GM19099 (cell line): ENCODE measurements around the gene GSTO1.

ENCODE experiments used
- POLR2A ChIP-seq: IDR thresholded peaks from 3 replicates; pipeline ENCODE4 v1.6.1; 2011; ENCODE audit warnings: low read depth; ENCODE audit not compliant: insufficient read length; ENCODE audit errors: extremely low read depth

Gene GSTO1

GRCh38 chr10:104264783-104265182 lies 10.1 kb downstream of the GSTO1 start:
- TF ChIP-seq POLR2A = no peak

DNA sequence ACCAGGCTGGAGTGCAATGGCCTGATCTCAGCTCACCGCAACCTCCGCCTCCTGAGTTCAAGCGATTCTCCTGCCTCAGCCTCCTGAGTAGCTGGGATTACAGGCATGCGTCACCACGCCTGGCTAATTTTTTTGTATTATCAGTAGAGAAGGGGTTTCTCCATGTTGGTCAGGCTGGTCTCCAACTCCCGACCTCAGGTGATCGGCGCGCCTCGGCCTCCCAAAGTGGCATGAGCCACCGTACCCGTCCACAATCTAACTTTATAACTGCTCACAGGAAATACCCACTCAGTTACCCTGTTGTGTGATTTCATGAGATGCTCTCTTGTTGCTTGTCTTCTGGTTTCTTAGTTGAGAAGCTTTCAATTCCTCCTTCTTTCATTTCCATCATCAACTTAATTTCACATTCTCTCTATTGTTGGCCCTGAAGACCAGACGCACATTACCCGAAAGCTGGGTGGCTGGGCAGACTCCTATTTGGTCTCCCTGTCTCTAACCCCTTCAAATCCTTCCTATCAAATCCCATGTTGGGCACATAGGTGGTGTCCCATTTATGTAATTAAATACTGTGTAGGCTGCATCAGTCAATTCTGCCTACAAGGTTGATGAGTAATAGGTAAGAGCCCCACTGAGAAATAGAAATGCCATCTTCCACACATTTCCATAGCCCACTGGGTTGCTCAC lies 13.2 kb downstream of the GSTO1 start:
- TF ChIP-seq POLR2A = no peak

- TF ChIP-seq POLR2A = no peak
Observed at GRCh38 chr10:104268405-104268712, 13.7 kb downstream of the GSTO1 start.

- peak; percentile 90 for TF ChIP-seq POLR2A
Observed at GRCh38 chr10:104268713-104269645, 14.3 kb downstream of the GSTO1 start, which contains the start of gene GSTO2. Gene GSTO2, plus strand, starts transcription at chr10:104269184. Its CDS starts 5,732 bp downstream, at chr10:104274916.

DNA sequence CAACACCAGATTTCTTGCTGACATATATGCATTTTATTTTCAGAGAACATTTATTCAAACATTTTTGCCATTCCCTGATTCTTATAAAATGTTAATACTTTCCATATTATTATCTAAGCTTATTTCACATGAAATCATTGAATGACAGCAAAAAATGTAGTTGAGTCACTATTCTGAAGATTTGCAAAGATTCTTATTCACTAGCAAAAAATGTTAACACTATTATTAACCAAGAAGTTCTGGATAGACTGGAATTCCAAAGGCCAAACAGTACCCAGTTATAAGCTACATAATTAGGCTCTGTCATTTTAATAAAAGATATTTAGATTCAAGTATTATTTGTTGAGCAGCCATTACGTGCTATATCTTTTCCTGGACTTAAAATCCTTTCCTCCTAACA lies 18.6 kb downstream of the GSTO1 start:
- no peak for TF ChIP-seq POLR2A

DNA sequence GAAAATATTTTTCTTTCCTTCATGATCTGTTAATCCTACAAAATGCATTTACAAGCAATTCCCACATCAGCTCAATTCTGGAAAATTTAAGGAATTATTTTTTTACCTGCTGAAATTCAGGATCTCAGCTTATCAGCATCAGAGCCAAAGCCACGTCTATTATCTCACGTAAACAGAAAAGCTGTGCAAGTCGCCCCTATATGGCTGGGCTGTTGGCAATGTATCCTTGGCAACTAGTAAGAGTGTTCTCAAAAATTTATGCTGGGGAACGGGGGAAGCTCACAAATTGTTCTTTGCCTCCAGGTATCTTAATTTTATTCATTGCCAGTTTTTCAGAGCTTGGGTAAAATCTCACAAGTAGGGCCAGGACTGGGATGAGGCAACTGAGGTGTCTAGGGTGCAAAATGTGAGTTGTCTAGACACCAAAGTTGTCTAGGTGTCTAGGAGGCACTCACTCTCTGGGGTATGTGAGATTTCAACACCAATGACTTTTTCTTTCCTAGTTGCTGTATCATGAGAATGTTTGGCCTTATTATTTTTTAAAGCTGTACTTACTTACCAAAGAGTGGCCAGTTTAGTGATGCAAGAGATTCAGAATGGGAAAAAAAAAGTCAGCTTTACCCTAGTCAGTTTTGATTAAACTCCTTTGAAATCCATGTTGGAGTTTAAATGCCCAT lies 19.3 kb downstream of the GSTO1 start:
- no peak for TF ChIP-seq POLR2A

DNA sequence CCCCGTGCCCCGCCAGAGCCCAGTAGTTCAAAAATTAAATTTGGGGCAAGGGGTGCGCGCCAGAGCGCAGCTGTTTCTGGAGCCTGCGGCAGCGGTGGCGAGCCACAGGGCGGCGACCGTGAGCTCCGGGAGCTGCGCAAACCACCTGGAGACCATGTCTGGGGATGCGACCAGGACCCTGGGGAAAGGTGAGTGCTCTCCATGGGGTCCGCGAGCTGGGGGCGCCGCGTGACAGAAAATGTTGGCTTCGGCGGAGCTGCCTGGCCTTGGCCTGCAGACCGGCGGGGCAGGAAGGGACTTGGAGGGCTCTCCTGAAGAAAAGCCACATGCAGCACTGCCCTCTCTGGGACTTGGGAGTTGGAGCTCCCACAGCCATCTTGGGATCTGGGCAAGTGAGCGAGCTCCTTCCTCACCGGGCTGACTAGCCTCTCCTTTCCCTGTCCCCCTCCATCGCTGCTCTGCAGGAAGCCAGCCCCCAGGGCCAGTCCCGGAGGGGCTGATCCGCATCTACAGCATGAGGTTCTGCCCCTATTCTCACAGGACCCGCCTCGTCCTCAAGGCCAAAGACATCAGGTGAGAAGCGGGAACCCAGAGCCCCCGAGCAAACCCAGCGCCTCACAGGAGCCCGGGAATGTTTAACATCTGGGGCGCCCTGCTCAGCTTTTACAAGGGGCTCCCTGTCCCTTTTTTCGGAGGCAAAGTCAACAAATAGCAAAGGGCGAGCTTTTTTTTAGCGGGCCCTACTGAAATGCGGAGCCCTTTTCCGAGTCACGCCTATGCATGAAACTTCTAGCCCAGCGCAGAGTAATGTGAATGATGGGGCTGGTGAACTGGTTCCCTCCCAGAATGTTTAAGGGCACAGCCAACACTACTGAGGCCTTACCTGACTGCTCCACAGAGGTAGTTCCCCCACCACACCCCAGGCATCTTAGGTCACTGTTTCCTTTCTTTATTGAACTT lies 20.4 kb downstream of the GSTO1 start:
- TF ChIP-seq POLR2A = no peak

DNA sequence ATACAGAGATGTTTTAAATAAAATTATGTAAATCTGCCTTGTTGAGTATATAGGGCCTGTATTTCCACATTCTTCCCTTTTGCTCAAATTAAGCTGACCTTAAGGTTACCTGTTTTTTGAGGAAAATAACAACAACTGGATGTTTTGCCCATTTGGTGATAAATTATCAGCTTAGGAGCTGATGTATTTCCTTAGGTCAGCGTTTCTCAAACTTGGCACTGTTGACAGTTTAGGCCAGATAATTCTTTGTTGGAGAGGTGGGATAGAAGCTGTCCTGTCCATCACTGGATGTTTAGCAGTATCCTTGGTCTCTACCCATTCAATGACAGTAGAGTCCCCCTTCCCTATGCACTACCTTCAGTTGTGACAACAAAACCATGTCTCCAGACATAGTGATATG lies 21.5 kb downstream of the GSTO1 start:
- no peak for TF ChIP-seq POLR2A

DNA sequence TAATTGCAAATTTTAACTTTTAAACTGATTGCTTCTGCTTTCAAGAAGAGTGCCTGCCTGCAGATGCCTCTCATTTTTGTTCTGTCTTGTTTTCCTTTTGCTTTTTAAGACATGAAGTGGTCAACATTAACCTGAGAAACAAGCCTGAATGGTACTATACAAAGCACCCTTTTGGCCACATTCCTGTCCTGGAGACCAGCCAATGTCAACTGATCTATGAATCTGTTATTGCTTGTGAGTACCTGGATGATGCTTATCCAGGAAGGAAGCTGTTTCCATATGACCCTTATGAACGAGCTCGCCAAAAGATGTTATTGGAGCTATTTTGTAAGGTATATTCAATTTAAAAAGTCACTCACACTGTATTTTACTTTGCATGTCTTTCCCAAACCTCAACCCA lies 23.1 kb downstream of the GSTO1 start:
- TF ChIP-seq POLR2A = no peak

DNA sequence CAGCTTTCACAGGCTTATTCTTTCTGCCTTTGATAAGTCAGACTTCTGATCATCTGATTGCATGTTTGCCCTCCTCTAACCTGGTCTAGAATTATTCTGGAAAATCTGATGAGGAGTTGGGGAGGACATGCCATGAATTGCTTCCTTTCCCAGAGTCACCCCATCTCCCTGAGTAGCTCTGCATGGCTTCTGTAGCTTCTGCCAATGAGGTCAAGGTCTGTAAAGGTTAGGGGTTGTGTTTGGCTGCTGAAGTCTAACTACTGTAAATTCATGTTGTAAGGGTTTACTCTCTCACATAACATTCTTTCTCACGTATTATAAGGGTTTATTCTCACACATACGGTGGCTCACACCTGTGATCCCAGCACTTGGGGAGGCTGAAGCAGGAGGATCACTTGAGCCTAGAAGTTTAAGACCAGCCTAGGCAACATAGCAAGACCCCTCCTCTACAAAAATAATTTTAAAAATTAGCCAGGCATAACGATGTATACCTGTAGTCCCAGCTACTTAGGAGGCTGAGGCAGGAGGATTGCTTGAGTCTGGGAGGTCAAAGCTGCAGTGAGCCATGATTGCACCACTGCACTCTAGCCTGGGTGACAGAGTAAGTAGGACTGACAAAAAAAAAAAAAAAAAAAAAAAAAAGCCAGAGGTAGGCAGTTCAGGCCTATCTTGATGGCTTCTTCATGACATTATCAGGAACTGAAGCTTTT lies 25.0 kb downstream of the GSTO1 start:
- no peak for TF ChIP-seq POLR2A

DNA sequence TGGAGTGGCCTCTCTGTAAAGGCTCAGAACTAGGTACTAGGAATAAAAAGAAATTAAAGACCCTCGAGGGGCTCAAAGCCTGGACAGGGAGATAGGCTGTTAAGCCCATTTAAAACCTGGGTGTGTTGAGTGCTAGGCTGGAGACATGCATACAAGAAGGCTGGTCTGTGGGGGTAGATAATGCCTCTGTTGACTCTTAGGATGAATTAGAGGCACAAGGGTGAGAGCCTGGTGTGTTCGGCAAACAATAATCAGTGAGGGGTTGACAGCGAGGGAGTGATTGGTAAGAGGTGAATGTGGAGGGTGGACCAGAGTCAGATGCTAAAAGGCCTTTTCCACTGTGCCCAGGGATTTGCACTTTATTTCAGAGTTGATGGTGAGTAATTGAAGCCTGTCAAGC lies 27.0 kb downstream of the GSTO1 start:
- no peak for TF ChIP-seq POLR2A

DNA sequence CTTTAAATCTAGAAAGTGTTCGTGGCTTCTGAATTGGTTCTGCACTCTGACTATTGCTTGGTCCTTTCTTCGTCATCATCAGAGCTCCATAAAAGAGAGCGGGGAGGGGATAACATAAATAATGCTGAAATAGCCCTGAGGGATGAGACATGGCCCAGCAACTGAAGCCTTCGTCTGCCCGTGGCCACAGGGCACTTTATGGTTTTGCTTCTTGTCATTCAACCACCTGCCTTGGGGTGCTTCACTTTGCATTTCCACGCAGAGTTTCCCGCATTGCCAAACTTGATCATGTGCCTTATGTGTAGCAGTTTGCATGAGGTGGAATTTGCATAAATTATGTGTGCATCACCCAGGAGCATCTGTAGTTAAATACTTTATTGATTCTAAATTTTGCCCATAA lies 30.2 kb downstream of the GSTO1 start:
- no peak for TF ChIP-seq POLR2A

DNA sequence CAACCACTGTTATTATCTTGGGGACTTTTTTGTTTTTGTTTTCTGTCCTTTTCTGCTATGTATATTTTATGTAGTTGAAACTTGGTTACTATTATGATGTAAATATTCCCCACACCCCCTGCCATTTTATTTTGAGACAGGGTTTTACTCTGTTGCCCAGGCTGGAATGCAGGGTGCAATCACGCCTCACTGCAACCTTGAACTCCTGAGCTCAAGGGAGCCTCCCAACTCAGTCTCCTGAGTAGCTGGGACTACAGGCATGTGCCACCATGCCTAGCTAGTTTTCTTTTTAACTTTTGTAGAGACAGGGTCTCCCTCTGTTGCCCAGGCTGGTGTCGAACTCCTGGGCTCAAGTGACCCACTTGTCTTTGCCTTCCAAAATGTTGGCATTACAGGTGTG lies 32.2 kb downstream of the GSTO1 start:
- no peak for TF ChIP-seq POLR2A

- no peak for TF ChIP-seq POLR2A
Observed at GRCh38 chr10:104288355-104288754, 33.7 kb downstream of the GSTO1 start.
